GM21619 (cell line): ENCODE results near the gene ACSL6.

ENCODE experiments used
- ATAC-seq: cut with Tn5 transposase; IDR thresholded peaks from one replicate; pipeline ENCODE4 v1.9.1; 2021; ENCODE audit not compliant: unreplicated experiment

Gene ACSL6

GRCh38 chr5:132001647-132002561, 9.6 kb downstream of the ACSL6 start:
- no peak for ATAC-seq

GRCh38 chr5:132000677-132001453, 10.6 kb downstream of the ACSL6 start:
- ATAC-seq: no peak

GRCh38 chr5:132000241-132000490, 11.3 kb downstream of the ACSL6 start:
- no peak for ATAC-seq

- no peak for ATAC-seq
Observed at GRCh38 chr5:131999441-132000240, 11.8 kb downstream of the ACSL6 start.

DNA sequence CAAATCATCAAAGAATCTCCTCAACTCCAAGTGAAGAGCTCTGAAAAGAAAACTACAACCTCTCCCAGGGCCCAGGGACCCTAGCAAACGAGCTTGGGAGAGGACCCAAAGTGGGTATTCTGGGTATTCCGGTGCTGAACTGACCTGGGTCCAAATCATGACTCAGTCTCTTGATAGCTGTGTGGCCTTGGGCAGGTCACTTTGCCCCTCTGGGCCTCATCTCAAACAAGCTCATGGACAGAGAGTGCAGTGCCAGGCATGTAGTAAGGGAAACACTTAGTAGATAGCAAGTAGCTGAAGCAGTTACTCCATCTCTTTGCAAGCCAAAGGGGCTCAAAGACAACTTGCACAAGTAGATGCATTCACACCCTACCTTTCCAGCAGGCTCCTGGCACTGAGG, 12.4 kb downstream of the ACSL6 start:
- ATAC-seq: no peak

GRCh38 chr5:131998431-131999040, 12.9 kb downstream of the ACSL6 start:
- ATAC-seq: no peak

GRCh38 chr5:131997727-131998117, 13.7 kb downstream of the ACSL6 start:
- no peak for ATAC-seq

GRCh38 chr5:131997026-131997726, 14.3 kb downstream of the ACSL6 start:
- ATAC-seq: no peak

- no peak for ATAC-seq
Observed at GRCh38 chr5:131996210-131997025, 15.0 kb downstream of the ACSL6 start.

- no peak for ATAC-seq
Observed at GRCh38 chr5:131994533-131995226, 16.8 kb downstream of the ACSL6 start.

DNA sequence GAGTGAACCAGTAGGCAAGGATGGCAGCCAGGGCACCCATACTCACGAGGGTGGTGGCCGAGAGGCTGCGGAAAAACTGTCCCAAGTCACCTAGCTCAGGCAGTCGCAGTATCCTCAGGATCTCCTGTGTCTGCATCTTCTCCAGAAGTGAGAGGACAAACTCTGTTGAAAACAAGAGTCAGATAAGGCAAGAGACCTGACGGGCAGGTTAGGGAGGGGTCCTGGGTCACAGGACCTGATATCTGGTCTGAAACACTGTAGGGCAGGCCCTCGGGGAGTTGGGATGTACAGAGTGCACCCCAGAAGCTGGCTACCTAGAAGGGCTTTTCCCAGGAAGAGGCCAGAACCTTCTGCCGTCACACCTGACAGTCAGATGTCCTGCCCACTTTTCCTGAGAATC, 17.4 kb downstream of the ACSL6 start:
- ATAC-seq: no peak

DNA sequence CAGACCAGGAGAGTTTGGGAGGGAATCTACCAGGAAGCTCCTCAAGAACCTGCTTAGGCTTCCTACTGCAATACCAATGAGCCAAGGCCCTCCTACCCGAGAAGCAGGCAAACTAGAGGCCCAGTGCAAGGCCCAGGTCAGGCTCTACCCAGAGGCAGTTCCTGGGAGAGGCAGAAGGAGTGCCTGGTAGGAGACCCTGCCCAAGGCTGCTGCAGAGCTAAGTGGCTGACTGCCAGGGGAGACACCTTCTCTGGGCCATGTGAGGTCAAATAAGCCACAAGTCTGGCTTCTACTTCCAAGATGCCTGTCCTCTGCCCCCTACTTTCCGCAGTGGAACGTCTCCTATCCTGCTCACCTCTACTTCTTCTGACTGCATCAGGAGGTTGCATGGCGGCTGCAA, 17.8 kb downstream of the ACSL6 start:
- no peak for ATAC-seq

DNA sequence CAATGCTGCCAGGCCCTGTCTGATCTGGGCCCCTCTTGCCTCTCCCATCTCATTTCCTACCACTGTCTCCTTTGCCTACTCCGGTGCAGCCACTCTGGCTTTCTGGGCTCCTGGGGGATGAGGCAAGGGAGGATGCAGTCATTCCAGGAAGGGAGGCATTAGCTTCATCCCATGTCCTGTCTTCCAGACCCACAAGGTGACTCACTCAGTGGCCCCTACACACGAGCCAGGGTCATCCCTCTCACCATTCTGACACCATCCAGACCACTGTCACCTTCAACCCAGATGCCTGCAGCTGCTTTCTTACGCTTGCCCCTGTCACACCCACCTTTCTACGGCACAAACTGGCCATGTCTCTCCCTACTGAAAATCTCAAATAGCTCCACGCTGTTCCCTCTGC, 19.1 kb downstream of the ACSL6 start:
- ATAC-seq: no peak

GRCh38 chr5:131991593-131992324, 19.7 kb downstream of the ACSL6 start:
- no peak for ATAC-seq

DNA sequence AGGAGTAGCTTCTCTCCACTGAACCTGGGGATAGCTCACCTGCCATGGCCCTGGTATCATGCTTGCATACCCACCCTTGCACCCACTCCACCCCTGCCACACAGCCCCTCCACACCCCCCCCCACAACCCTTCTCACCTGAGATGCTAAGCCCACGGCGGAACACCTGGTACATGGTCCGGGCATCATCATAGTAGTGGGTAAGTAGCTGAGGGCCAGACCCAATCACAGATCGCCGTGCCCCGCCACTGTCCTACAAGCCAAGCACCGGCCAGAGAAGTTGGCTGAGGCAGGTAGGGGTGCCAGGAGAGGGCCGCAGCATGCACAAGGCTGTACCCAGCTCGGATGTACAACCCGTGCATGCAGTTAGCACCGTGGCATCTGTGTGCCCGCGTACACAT, 20.7 kb downstream of the ACSL6 start:
- no peak for ATAC-seq

DNA sequence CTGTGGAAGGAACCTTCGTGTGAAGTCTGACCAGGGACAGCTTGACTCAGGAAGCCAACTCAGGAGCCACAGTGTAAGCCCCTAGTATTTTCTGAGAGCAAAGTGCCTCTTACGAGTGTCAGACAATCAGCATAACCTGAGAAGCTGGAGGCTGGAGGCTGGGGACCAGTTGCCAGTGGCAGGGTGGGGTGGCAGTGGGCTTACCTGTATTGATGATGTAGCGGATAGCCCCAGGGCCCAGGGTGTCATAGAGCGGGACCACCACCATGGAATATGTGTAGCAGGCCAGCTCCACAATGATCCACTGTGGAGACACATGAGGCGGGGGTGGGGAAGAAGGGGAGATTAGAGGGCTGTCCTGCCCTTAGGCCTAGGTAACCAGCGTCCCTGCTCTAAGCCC, 22.9 kb downstream of the ACSL6 start:
- no peak for ATAC-seq

- ATAC-seq: no peak
Observed at GRCh38 chr5:131987251-131987650, 24.2 kb downstream of the ACSL6 start.

DNA sequence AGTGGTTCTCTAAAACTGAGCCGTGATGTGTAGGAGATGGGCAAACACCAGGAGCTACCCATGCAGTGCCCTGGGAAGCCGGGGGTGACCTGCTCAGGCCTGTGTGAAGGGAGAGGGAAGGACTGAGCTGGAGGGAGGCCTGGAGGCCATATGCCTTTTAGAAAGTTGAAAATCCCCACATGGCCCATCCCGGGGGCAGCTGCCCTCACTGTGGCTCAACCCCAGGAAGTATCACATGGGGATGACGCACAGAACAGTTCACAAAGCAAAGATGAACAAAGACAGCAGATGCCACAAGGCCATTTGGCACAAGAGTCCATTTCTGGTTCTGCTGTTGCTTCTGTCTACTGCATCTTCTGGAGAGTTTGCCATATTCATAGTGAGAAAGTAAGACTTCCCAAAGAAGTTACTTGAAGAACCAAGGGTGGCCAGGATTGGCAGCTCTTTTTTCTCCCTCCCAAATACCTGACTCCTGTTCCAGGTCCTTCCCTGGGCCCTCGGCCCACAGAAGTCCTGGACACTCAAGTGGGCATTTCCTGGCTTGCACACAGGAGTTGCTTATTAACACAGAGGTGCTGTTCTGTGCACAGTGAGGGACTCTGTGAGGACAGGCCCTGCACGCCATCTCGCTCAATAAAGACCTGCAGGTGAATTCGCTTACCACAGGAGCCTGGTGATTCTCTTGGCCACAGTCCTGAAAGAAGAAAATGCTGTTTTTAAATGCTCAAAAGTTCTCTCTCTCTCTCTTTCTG, 25.1 kb downstream of the ACSL6 start:
- ATAC-seq: no peak
